ENCODE data around the gene HES5.
A peak's percentile ranks its signal among the peaks of the same experiment; 100 is the strongest.

Gene HES5

DNA sequence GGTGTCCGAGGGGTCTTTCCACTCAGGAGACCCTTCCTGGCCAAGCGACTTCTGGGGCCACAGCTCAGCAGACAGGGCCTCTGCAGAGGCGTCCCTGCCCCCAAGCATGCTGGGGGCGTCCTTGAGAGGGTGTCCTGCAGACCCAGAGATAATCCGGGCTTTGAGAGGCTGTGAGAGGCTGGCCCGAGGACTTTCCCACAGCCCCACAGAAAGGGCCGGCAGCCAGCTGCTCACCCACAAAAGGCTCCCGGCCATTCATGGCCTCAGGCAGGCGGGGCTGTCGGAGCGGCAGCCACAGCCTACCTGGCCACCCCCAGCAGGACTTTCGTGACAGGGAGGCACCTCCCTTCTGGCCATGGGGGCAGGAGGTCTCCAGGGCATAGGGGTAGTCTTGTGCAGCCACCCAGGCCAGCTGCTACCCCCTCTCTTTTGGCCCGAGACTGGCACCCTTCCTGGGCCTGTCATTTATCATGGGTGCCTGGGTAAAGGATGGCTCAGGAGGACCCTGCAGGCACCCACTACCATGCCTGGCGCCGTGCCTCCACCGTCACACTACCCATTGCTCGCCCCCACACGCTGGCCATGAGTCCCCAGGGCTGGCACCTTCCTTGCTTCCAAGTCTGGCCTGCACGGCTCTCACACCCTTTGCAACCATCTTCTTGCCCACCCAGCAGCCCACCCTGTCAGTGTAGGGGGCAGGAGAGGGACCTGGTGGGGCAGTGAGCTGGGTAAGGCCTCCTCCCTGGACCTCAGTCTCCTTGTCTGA, 15.0 kb upstream of the HES5 start:
- peak overlapping the region; percentile 76 for H3K4me3 Mint-ChIP-seq
- H3K27me3 Mint-ChIP-seq = peaks cover 25% of the 10 kb centered on the region
- no peaks in the 10 kb centered on the region for H3K36me3 Mint-ChIP-seq
- no peak overlapping the region for H3K27ac Mint-ChIP-seq
- no peaks in the 10 kb centered on the region for H3K9me3 Mint-ChIP-seq
- peaks cover 50% of the 10 kb centered on the region for H3K4me1 Mint-ChIP-seq
- ATAC-seq = no peak

DNA sequence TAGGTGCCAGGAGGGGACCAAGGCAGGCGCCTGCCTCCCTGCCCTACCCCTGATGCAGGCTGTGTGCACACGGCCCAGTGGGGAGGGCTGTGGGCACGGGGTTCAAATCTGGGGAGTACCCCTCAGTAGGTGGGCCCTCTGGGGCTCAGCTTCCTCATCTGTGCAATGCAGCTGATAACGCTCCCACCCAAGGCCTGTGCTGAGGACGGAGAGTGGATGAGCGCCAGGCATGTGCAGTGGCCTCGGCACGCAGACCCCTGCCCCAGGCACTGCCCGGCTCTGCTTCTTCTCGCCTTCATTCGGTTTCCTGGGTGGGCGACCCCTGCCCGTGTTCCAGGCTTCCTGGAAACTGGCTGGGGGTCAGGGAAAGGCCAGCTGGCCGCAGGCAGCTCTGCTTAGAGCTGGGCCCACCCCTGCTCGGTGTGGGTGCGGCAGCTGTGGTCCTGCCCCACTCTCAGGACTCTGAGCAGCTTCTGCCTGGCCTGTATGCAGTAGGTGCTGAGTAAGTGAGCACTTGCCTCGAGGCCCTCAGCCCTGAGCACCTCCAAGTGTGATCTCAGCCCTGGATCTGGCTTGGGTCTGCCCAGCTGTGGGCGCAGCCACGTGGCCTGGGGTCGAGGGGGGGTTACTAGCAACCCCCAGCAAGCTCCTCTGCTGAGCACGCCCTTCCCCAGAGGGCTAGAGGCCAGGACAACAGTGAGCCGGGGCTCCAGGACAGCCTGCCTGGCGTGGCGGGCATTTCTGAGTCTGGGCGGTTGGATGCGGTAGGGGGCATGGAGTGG, 14.2 kb upstream of the HES5 start:
- no peak overlapping the region for H3K4me3 Mint-ChIP-seq
- H3K4me1 Mint-ChIP-seq = peaks cover 43% of the 10 kb centered on the region
- no peaks in the 10 kb centered on the region for H3K36me3 Mint-ChIP-seq
- no peaks in the 10 kb centered on the region for H3K9me3 Mint-ChIP-seq
- H3K27me3 Mint-ChIP-seq = peaks cover 25% of the 10 kb centered on the region
- no peak overlapping the region for H3K27ac Mint-ChIP-seq
- ATAC-seq = no peak

DNA sequence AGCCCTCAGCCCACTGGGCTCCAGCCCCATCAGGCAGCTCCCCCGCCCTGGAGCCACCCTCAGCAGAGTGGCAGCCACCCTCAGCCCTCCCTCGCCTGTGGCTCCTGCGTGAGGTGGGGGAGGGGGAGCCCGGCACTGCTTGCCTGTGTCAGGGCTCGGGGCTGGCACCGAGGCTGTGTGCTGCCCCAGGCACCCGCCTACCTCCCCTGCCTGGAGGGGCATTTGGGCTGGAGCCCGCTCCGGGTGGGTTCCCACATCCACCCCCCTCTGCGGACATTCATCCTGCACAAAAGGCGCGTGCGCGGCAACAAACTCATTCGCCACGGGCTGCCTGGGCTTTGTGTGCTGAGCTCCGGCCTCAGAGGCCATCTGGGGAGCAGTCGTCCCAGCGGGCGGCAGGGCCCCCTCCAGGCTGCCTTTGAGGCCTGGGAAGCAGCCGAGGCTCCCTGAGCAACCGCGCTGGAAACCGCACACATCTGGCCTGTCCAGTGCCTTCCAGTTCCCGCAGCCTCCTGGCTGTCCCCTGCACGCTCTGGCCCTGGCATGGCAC, 13.6 kb upstream of the HES5 start:
- Mint-ChIP-seq H3K4me3 (no peak overlapping the region), H3K27ac (no peak overlapping the region), H3K36me3 (no peaks in the 10 kb centered on the region), H3K9me3 (no peaks in the 10 kb centered on the region), H3K27me3 (peaks cover 25% of the 10 kb centered on the region), H3K4me1 (peaks cover 36% of the 10 kb centered on the region)
- no peak for ATAC-seq

DNA sequence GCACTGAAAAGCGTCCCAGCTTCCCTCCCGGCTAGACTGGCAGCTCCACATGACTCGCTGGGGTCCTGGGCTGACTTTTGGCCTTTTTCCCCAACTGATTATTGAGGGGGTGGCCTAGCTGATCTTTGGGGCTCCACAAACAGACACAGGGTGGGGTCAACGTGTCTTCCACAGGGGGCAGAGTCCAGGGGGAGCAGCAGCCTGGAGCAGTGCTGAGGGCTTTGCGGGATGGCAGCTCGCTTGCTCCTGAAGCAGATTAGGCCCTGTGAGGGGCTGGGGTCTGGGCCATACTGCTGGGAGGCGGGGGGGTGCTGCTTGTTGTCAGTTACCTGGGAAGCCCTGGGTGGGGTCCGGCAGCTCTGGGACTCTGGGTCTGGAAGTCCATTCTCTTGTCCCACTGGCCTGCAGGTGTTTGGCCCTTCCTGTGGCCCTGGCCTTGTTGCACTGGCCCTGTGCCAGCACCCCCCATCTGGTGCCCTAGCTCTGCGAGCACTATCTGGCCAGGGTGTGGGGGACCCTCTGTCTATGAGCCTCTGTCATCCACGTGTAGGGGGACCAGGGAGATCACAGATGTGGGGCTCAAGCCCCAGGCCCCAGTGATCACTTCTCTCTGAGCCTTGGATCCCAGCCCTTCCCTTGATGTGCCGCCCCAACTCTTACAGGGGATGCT, 12.3 kb upstream of the HES5 start:
- Mint-ChIP-seq H3K4me1 (peaks cover 24% of the 10 kb centered on the region), H3K27ac (no peak overlapping the region), H3K27me3 (peaks cover 25% of the 10 kb centered on the region), H3K36me3 (no peaks in the 10 kb centered on the region), H3K9me3 (no peaks in the 10 kb centered on the region), H3K4me3 (no peak overlapping the region)
- no peak for ATAC-seq

DNA sequence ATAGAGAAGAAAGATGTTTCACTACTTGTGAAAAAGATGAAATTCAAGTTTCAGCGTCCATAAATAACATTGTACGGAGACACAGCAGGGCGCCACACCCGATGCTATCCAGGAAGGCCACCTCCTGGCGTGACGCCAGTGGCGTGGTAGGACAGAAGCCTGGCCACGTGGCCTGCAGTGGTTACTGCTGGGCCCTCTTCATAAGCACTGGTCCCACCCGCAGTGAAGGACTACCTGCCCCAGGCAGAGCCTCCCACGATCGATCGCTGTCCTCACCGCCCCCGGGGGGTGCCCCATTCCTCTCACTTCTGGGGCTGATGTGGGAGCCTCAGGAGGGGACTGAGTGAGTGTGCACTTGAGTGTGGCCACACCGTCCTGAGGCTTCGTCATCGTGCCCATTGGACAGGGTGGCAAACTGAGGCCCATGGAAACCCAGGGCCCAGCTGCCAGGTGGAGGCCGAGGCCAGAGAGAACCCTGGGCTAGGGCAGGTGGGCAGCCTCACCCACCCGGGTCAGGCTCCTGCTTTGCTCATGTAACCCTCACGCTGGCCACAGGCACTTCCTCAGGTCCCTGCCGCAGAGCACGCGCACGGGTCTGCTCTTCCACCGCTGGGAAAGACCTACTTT, 11.7 kb upstream of the HES5 start:
- H3K4me1 Mint-ChIP-seq = peaks cover 24% of the 10 kb centered on the region
- ATAC-seq = no peak
- H3K9me3 Mint-ChIP-seq = no peaks in the 10 kb centered on the region
- no peaks in the 10 kb centered on the region for H3K36me3 Mint-ChIP-seq
- no peak overlapping the region for H3K4me3 Mint-ChIP-seq
- H3K27me3 Mint-ChIP-seq = peaks cover 25% of the 10 kb centered on the region
- no peak overlapping the region for H3K27ac Mint-ChIP-seq

DNA sequence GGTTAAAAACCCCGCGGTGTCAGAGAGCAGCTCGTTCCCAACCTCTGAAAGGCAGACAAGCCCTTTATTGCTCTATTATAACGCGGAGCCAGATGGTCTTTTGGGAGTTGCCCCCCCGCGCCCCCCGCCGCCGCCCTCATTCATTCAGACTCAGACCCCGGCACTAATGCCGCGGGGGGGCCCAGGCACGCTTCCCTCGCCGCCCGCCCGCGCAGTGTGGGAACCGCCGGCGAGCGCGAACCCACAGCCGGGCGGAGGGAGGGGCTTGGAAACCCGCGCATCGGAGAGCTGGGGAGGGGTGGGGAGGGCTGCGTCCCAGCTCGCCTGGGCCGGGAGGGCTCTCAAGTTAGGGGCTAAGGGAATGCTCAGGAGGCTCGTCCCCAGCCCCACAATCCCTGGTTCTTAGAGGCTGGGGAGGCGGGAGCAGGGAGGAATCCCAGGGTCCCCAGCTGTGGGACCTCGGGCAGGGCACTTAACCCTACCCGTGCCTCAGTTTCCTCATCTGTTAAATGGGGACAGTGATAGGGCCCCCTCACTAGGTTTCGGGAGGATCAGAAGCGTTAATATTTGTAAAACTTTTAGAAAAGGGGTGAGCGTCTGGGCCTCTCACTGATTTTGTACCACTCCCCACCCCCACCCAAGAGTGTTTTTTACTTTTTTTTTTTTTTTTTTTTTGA, 10.9 kb upstream of the HES5 start:
- Mint-ChIP-seq H3K27me3 (peaks cover 32% of the 10 kb centered on the region), H3K27ac (no peak overlapping the region), H3K4me3 (no peak overlapping the region), H3K9me3 (no peaks in the 10 kb centered on the region), H3K4me1 (peaks cover 24% of the 10 kb centered on the region), H3K36me3 (no peaks in the 10 kb centered on the region)
- ATAC-seq = no peak

DNA sequence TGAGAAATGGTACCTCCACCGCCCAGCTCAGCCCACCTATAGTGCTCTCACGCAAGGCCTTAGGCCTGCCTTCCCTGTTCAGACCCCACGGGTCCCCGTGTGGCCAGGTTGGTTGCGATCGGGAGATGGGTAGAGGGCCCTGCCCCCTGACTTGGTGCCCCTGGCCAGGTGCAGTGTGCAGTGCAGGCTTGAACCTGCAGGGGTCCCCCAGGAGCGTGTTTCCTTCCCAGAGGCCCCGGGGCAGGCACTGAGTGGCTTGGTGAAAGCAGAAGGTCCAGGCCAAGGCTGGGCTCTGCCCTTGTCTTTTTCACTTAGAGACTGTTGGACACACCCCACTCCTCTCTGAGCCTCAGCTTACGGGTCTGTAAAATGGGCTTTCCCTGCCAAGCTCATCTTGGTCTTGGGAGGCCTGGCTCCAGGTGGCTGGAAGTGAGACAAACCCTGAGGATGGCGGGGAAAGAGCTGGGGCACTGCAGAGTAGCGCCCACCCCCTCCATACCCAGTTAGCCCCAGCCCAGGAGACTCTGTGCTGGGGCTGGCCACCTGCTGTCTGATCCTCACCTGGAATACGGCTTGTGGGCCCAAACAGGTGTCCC, 9.3 kb upstream of the HES5 start:
- H3K36me3 Mint-ChIP-seq = no peaks in the 10 kb centered on the region

DNA sequence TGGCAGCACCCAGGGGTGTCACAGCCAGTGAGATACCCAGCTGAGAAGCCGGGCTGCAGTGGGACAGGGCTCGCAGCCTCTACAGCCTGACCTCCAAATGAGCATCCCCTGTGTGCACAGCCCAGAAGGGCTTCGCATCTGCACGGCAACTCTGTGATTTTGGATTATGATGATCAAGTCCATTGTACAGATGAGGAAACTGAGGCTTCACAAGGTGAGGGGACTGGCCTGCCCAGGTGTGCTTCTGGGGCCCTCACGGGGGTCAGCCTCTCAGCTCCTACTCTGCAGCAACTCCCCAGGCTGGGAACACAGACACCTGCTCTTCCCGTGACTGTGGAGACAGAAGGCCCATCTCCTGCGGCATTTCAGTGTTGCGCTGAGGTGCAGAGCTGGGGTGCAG, 8.8 kb upstream of the HES5 start:
- ATAC-seq = no peak
- H3K9me3 Mint-ChIP-seq = no peaks in the 10 kb centered on the region
- peaks cover 33% of the 10 kb centered on the region for H3K27me3 Mint-ChIP-seq
- H3K4me3 Mint-ChIP-seq = no peak overlapping the region
- peaks cover 6% of the 10 kb centered on the region for H3K4me1 Mint-ChIP-seq
- no peak overlapping the region for H3K27ac Mint-ChIP-seq
- no peaks in the 10 kb centered on the region for H3K36me3 Mint-ChIP-seq

More for the DNA sequence above, 9.3 kb upstream of the HES5 start:
- H3K4me3 Mint-ChIP-seq = no peak overlapping the region
- peaks cover 8% of the 10 kb centered on the region for H3K4me1 Mint-ChIP-seq
- ATAC-seq = no peak
- no peak overlapping the region for H3K27ac Mint-ChIP-seq
- no peaks in the 10 kb centered on the region for H3K9me3 Mint-ChIP-seq
- peaks cover 33% of the 10 kb centered on the region for H3K27me3 Mint-ChIP-seq

DNA sequence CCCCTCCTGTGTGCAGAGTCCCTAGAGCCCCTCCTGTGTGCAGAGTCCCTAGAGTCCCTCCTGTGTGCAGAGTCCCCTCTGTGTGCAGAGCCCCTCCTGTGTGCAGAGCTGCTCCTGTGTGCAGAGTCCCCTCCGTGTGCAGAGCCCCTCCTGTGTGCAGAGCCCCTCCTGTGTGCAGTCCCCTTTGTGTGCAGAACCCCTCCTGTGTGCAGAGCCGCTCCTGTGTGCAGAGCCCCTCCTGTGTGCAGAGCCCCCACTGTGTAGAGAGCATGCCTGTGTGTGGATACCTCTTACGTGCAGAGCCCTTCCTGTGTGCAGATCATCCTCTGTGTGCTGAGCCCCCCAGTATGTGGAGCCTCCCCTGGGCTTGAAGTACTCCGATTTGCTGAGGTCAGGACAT, 8.3 kb upstream of the HES5 start:
- Mint-ChIP-seq H3K27me3 (peaks cover 33% of the 10 kb centered on the region), H3K4me1 (peaks cover 6% of the 10 kb centered on the region), H3K4me3 (no peak overlapping the region), H3K27ac (no peak overlapping the region), H3K36me3 (no peaks in the 10 kb centered on the region), H3K9me3 (no peaks in the 10 kb centered on the region)
- no peak for ATAC-seq

DNA sequence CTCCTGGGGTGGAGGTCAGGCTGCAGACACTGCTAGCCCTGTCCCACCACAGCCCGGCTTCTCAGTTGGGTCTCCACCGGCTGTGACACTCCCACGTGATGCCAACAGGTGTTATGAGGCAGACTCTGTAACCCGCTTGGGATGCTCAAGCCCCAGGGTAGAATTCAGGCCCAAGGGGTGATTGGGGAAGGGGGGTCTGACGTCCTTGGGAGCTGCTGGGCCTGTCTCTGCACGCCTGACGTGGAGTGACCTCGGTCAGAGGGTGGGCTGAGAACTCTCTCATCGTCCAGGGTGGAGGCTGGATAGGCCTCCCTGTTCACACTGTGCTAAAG, 7.7 kb upstream of the HES5 start:
- no peak overlapping the region for H3K27ac Mint-ChIP-seq
- H3K4me3 Mint-ChIP-seq = no peak overlapping the region
- peaks cover 6% of the 10 kb centered on the region for H3K4me1 Mint-ChIP-seq
- H3K36me3 Mint-ChIP-seq = no peaks in the 10 kb centered on the region
- peaks cover 29% of the 10 kb centered on the region for H3K27me3 Mint-ChIP-seq
- H3K9me3 Mint-ChIP-seq = no peaks in the 10 kb centered on the region
- ATAC-seq = no peak

DNA sequence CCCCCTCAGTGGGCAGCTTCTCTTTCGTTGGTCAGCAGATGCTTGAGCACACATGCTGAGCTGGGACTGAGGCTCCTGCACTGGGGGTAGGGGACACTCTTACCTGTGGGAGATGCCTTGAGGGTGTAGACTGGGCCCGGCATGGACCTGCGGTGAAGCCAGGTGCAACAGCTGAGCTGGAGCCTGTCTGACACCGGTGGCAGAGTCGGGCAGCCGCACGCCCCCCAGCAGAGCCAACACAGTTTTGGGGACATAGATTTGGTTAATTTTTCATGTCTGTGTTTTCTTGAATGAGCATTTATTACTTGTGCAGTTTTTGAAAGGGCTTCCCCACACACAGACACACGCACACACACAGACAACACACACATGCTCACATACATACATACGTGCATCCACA, 5.9 kb upstream of the HES5 start:
- Mint-ChIP-seq H3K36me3 (no peaks in the 10 kb centered on the region), H3K27ac (no peak overlapping the region), H3K27me3 (peaks cover 24% of the 10 kb centered on the region), H3K9me3 (no peaks in the 10 kb centered on the region), H3K4me1 (peaks cover 4% of the 10 kb centered on the region), H3K4me3 (no peak overlapping the region)
- ATAC-seq = no peak

DNA sequence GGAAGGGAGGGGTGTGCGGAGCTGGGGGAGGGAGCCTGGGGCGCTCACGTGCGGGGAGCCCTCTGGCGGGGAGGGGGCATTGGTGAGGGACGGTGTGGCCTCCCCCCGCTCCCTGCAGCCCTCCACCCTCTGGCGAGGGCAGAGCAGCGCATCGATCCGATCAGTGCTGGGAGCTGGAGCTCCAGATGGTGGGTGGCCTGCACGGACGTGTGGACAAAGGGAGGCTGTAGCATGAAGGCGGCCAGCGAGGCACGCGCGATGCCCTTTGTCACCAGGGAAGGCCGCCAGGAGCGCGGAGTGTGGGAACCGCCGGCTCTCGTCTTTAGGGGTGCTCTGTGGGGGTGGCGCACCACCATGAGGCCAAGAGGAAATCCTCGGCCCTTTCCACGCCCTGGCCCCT, 5.4 kb upstream of the HES5 start:
- Mint-ChIP-seq H3K4me3 (no peak overlapping the region), H3K27me3 (peaks cover 26% of the 10 kb centered on the region), H3K36me3 (no peaks in the 10 kb centered on the region), H3K4me1 (peaks cover 6% of the 10 kb centered on the region), H3K27ac (no peak overlapping the region), H3K9me3 (no peaks in the 10 kb centered on the region)
- ATAC-seq = no peak

DNA sequence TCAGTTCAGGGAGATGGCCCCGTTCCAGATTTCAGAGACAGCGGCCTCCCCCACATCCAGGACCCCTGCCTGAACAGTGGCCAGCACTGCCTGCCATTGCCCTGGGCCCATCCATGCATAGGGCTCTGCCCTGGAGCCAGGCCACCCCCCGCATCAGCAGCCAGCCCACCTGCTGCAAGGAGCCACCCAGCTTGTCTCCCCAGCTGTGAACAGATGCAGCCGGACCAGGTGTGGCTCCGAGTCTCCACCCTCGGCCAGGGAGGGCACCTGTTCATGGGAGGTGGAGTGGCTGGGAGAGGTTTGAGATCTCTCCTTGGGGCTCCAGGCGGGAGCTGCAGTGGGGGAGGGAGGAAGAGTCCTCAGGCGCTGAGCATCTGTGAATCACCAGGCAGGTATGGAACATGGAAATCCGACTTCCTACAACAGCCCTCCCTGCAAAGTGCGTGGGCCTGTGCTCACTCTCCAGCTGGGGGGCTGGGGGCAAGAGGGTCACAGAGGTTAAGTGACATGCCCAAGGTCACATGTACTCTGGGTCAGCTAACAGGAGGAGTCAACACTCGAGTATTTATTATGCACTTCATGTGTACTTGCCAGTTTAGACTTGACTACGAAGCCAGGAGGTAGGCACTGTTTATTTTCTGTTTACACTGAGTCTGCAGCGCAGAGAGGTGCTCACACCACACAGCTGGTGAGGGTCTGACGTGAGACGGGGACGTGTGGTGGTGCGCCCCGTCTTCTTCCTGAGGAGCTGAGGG, 4.8 kb upstream of the HES5 start:
- no peak for ATAC-seq
- no peaks in the 10 kb centered on the region for H3K9me3 Mint-ChIP-seq
- peaks cover 6% of the 10 kb centered on the region for H3K4me1 Mint-ChIP-seq
- peaks cover 29% of the 10 kb centered on the region for H3K27me3 Mint-ChIP-seq
- H3K27ac Mint-ChIP-seq = no peak overlapping the region
- no peaks in the 10 kb centered on the region for H3K36me3 Mint-ChIP-seq
- no peak overlapping the region for H3K4me3 Mint-ChIP-seq

DNA sequence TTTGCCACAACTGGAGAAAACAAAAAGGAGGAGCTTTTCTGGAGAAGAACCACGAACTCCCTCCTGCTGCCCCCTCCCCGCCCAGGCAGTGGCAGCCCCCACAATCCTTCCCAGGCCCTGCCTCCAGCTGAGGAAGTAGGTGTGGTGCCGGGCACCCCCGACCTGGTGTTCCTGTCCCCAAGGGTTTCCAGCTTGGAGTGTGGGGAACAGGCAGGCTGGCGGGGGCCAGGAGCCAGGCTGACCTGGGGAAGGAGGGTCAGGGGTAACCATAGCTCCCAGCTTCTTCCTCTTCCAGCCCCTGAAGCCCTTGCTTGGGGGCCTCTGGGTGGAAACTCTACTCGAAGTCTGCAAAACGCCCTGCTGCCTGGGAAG, 4.2 kb upstream of the HES5 start:
- no peak for ATAC-seq
- H3K27me3 Mint-ChIP-seq = peaks cover 29% of the 10 kb centered on the region
- no peaks in the 10 kb centered on the region for H3K36me3 Mint-ChIP-seq
- H3K27ac Mint-ChIP-seq = no peak overlapping the region
- no peaks in the 10 kb centered on the region for H3K9me3 Mint-ChIP-seq
- H3K4me1 Mint-ChIP-seq = peaks cover 6% of the 10 kb centered on the region
- no peak overlapping the region for H3K4me3 Mint-ChIP-seq

All from stimulated activated memory B cell treated with anti-CD40 and anti-IgM and Interleukin-4, amounts not matched to agents 10 μg/mL and 1 μg/mL and 100 μg/mL, for 72 hours (primary cell).